Ovary (tissue), 3 donors: ENCODE measurements around the gene HBB.

Source experiments
- CTCF ChIP-seq, 3 donors: fragments of 450-650 bp in 2 of 3; fragments of 200-600 bp in 1 of 3; IDR thresholded peaks; one replicate each; pipeline versions ENCODE4 v1.5.1 to v1.8.0; 2016 to 2022; ENCODE audit warnings: antibody characterized with exemption in 3 of 3, mild to moderate bottlenecking in 1 of 3
- POLR2A ChIP-seq: fragments of 450-650 bp; IDR thresholded peaks from one replicate; pipeline ENCODE4 v1.6.1; 2017; ENCODE audit warnings: antibody characterized with exemption, mild to moderate bottlenecking, moderate library complexity
- donor health status: DM: no; HTN: no; CAD: no.

GRCh38 chr11:5178046-5178837 lies 48.6 kb downstream of the HBB start:
- no peak for TF ChIP-seq CTCF (IDR thresholded peaks at IDR 0.05)
- TF ChIP-seq POLR2A, result no peak
